Trophoblast cell (in vitro differentiated cells and primary cell): ENCODE results near the gene LILRB5.
"Not testable (repeated sequence)": the region's sequence is repeated elsewhere in the genome, so short reads cannot be mapped to it uniquely, and the experiment has no call there.

Source experiments
- DNase-seq, 2 donors: peaks; one replicate each; pipeline ENCODE4 v3.0.0-alpha.2; 2016
- H2AFZ ChIP-seq: 2 replicates; pipeline ENCODE4 v1.6.1; 2013; ENCODE audit warnings: low read length, moderate library complexity, mild to moderate bottlenecking; ENCODE audit not compliant: insufficient read depth, poor library complexity
- H2AK5ac ChIP-seq: 2 replicates; pipeline ENCODE4 v1.6.1; 2013; ENCODE audit warnings: mild to moderate bottlenecking, low read length
- H2BK120ac ChIP-seq: 2 replicates; pipeline ENCODE4 v1.6.1; 2013; ENCODE audit warnings: low read length, mild to moderate bottlenecking, moderate library complexity; ENCODE audit not compliant: insufficient read depth, poor library complexity
- H2BK12ac ChIP-seq: 2 replicates; pipeline ENCODE4 v1.6.1; 2013; ENCODE audit warnings: mild to moderate bottlenecking, low read length, moderate library complexity
- H2BK5ac ChIP-seq: 2 replicates; pipeline ENCODE4 v1.6.1; 2013; ENCODE audit warnings: low read length, low read depth, moderate library complexity, mild to moderate bottlenecking; ENCODE audit not compliant: poor library complexity
- H3K14ac ChIP-seq: 2 replicates; pipeline ENCODE4 v1.6.1; 2013; ENCODE audit warnings: mild to moderate bottlenecking, low read length
- H3K18ac ChIP-seq: 2 replicates; pipeline ENCODE4 v1.6.1; 2013; ENCODE audit warnings: mild to moderate bottlenecking, low read length
- H3K23ac ChIP-seq: 2 replicates; pipeline ENCODE4 v1.6.1; 2013; ENCODE audit warnings: low read length
- H3K27ac ChIP-seq: 2 replicates; pipeline ENCODE4 v1.5.1; 2013; ENCODE audit warnings: low read depth, mild to moderate bottlenecking, inconsistent platforms, low read length, moderate library complexity
- H3K27me3 ChIP-seq: 2 replicates; pipeline ENCODE4 v1.6.1; 2013; ENCODE audit warnings: inconsistent platforms, mild to moderate bottlenecking, low read length, moderate library complexity; ENCODE audit not compliant: insufficient read depth
- H3K36me3 ChIP-seq, 2 experiments: 1 replicate in 1 of 2; 2 replicates in 1 of 2; pipeline ENCODE4 v1.6.1; 2013; ENCODE audit warnings: low read length in 2 of 2, mild to moderate bottlenecking in 2 of 2, moderate library complexity in 1 of 2; ENCODE audit not compliant: insufficient read depth in 2 of 2, control insufficient read depth in 1 of 2
- H3K4ac ChIP-seq: 2 replicates; pipeline ENCODE4 v1.6.1; 2013; ENCODE audit warnings: low read depth, mild to moderate bottlenecking, low read length, moderate library complexity
- H3K4me1 ChIP-seq, 2 experiments: 1 replicate in 1 of 2; 2 replicates in 1 of 2; pipeline ENCODE4 v1.6.1; 2013; ENCODE audit warnings: low read length in 2 of 2, mild to moderate bottlenecking in 2 of 2, moderate library complexity in 1 of 2; ENCODE audit not compliant: insufficient read depth in 2 of 2, control insufficient read depth in 1 of 2
- H3K4me2 ChIP-seq: 2 replicates; pipeline ENCODE4 v1.6.1; 2013; ENCODE audit warnings: inconsistent platforms, mild to moderate bottlenecking, low read length, moderate library complexity
- H3K4me3 ChIP-seq: 2 replicates; pipeline ENCODE4 v1.5.1; 2013; ENCODE audit warnings: mild to moderate bottlenecking, low read depth, low read length, inconsistent platforms
- H3K79me1 ChIP-seq: one replicate; pipeline ENCODE4 v1.6.1; 2013; ENCODE audit warnings: low read length
- H3K79me2 ChIP-seq: 2 replicates; pipeline ENCODE4 v1.6.1; 2013; ENCODE audit warnings: low read length, mild to moderate bottlenecking; ENCODE audit not compliant: control insufficient read depth, insufficient read depth, poor library complexity
- H3K9ac ChIP-seq: 2 replicates; pipeline ENCODE4 v1.6.1; 2013; ENCODE audit warnings: mild to moderate bottlenecking, low read length
- H3K9me3 ChIP-seq: 2 replicates; pipeline ENCODE4 v1.6.1; 2013; ENCODE audit warnings: low read depth, mild to moderate bottlenecking, control low read depth, inconsistent platforms, low read length; ENCODE audit not compliant: insufficient read depth
- H4K12ac ChIP-seq: 2 replicates; pipeline ENCODE4 v1.6.1; 2013; ENCODE audit warnings: low read depth, mild to moderate bottlenecking, low read length, moderate library complexity
- H4K8ac ChIP-seq: 2 replicates; pipeline ENCODE4 v1.6.1; 2013; ENCODE audit warnings: low read depth, mild to moderate bottlenecking, low read length, moderate library complexity
- H4K91ac ChIP-seq: one replicate; pipeline ENCODE4 v1.6.1; 2013; ENCODE audit warnings: low read depth, mild to moderate bottlenecking, low read length, moderate library complexity
- WGBS: extraction: QIAGEN DNeasy Blood & Tissue Kit; methylation state at CpG from one replicate; pipeline ENCODE4 v1.1.7; 2013; ENCODE audit warnings: missing lambda C conversion rate; ENCODE audit not compliant: insufficient read length, insufficient coverage; ENCODE audit errors: extremely low coverage; 5-methylcytosine and 5-hydroxymethylcytosine counted together

The LILRB5 gene

GRCh38 chr19:54289160-54289559, 32.1 kb upstream of the LILRB5 start:
- not testable (repeated sequence) for H3K23ac ChIP-seq, DNase-seq, H3K27me3 ChIP-seq, H2AFZ ChIP-seq, H3K27ac ChIP-seq, H3K79me1 ChIP-seq, H3K4ac ChIP-seq, H3K4me1 ChIP-seq, H3K4me3 ChIP-seq, H3K36me3 ChIP-seq, H3K79me2 ChIP-seq, H4K12ac ChIP-seq, H2AK5ac ChIP-seq, H4K8ac ChIP-seq, H3K18ac ChIP-seq, H2BK12ac ChIP-seq, H2BK120ac ChIP-seq, H2BK5ac ChIP-seq, H4K91ac ChIP-seq, H3K4me2 ChIP-seq, H3K9ac ChIP-seq, H3K14ac ChIP-seq, H3K9me3 ChIP-seq
- no CpG with 5 or more reads among the region's 8 CpGs for WGBS

- Histone ChIP-seq H3K27me3 (no peaks in the 10 kb centered on the region), H3K36me3 (no peaks in the 10 kb centered on the region), H4K12ac (no peak overlapping the region), H3K9me3 (no peaks in the 10 kb centered on the region), H4K8ac (no peak overlapping the region), H3K14ac (no peak overlapping the region), H3K23ac (no peak overlapping the region), H2BK120ac (no peak overlapping the region), H3K27ac (no peak overlapping the region), H3K18ac (no peak overlapping the region), H3K4me3 (no peak overlapping the region), H2BK5ac (no peak overlapping the region), H4K91ac (no peak overlapping the region), H2AK5ac (no peak overlapping the region), H3K79me1 (no peaks in the 10 kb centered on the region), H3K4me2 (no peak overlapping the region), H3K4me1 (no peaks in the 10 kb centered on the region), H2BK12ac (no peak overlapping the region), H2AFZ (no peak overlapping the region), H3K79me2 (no peaks in the 10 kb centered on the region), H3K4ac (no peak overlapping the region), H3K9ac (no peak overlapping the region)
- no peak for DNase-seq
- WGBS, result no CpG with 5 or more reads among the region's 4 CpGs
Observed at GRCh38 chr19:54287456-54287855, 30.4 kb upstream of the LILRB5 start.

GRCh38 chr19:54286283-54286682, 29.2 kb upstream of the LILRB5 start:
- H3K9ac ChIP-seq, H2AK5ac ChIP-seq, H2AFZ ChIP-seq, H3K4ac ChIP-seq, H3K4me3 ChIP-seq, H3K4me1 ChIP-seq, H3K18ac ChIP-seq, H3K14ac ChIP-seq, H4K91ac ChIP-seq, H3K79me1 ChIP-seq, H3K27ac ChIP-seq, H3K23ac ChIP-seq, H3K79me2 ChIP-seq, H2BK12ac ChIP-seq, H2BK5ac ChIP-seq, DNase-seq, H3K36me3 ChIP-seq, H2BK120ac ChIP-seq, H4K8ac ChIP-seq, H4K12ac ChIP-seq, H3K27me3 ChIP-seq, H3K9me3 ChIP-seq, H3K4me2 ChIP-seq: not testable (repeated sequence)
- WGBS, result no CpG with 5 or more reads among the region's 10 CpGs

GRCh38 chr19:54285427-54286056, 28.5 kb upstream of the LILRB5 start:
- H2BK120ac ChIP-seq, H2BK12ac ChIP-seq, H2BK5ac ChIP-seq, H2AFZ ChIP-seq, H3K4me1 ChIP-seq, H4K8ac ChIP-seq, H4K91ac ChIP-seq, H3K9me3 ChIP-seq, H3K27me3 ChIP-seq, H3K27ac ChIP-seq, H3K4me2 ChIP-seq, H3K4ac ChIP-seq, H2AK5ac ChIP-seq, H3K23ac ChIP-seq, DNase-seq, H3K4me3 ChIP-seq, H3K14ac ChIP-seq, H4K12ac ChIP-seq, H3K36me3 ChIP-seq, H3K79me1 ChIP-seq, H3K79me2 ChIP-seq, H3K18ac ChIP-seq, H3K9ac ChIP-seq: not testable (repeated sequence)
- WGBS, result no CpG with 5 or more reads among the region's 12 CpGs
